Endothelial cell of umbilical vein (primary cell): ENCODE results near the gene FHIT. TPM values are rescaled to one million over a fixed set of nuclear protein-coding genes. Genes with fewer than 3 reads are reported as not detected.

ENCODE experiments used
- BruUV-seq: library from RNA; stranded (reverse); fragments of 400-500 nt; replicated peaks from 2 replicates; lab custom pipeline; 2021; lab: Mats Ljungman, UMichigan
- CTCF ChIA-PET: fragments of 300-600, 350-600 bp; sonication (Branson Sonifier 250); formaldehyde crosslinking; loops from one replicate; lab custom pipeline; 2021; ENCODE audit warnings: antibody characterized with exemption, inconsistent platforms; lab: Charles Lee
- POLR2A ChIA-PET: fragments of 300-600, 350-600 bp; sonication (Branson Sonifier 250); formaldehyde crosslinking; loops from one replicate; lab custom pipeline; 2021; ENCODE audit warnings: antibody characterized with exemption, inconsistent platforms; lab: Charles Lee
- DNase-seq: peaks from one replicate; pipeline ENCODE4 v3.0.0-alpha.2; 2011; ENCODE audit warnings: low read depth, low spot score
- FAIRE-seq: peaks from 2 replicates; lab custom pipeline; 2011; peaks lifted over from hg19 to GRCh38; lab: Jason Lieb, UNC
- H2AFZ ChIP-seq: 2 replicates; pipeline ENCODE4 v1.6.0; 2012; ENCODE audit warnings: low read depth, low read length, control low read depth, inconsistent platforms
- H3K27ac ChIP-seq: 2 replicates; pipeline ENCODE4 v1.5.1; 2011; ENCODE audit warnings: low read depth, mild to moderate bottlenecking, control low read depth, low read length, moderate library complexity; ENCODE audit not compliant: insufficient read depth
- H3K27me3 ChIP-seq, 2 experiments: 2 replicates each; pipeline versions ENCODE4 v1.6.0 to v1.6.1; 2011; ENCODE audit warnings: low read length in 2 of 2, mixed read lengths in 1 of 2; ENCODE audit not compliant: control insufficient read depth in 2 of 2, insufficient read depth in 2 of 2
- H3K36me3 ChIP-seq, 2 experiments: 2 replicates in 1 of 2; 3 replicates in 1 of 2; pipeline ENCODE4 v1.5.1; 2011; ENCODE audit warnings: low read length in 2 of 2, mild to moderate bottlenecking in 1 of 2, moderate library complexity in 1 of 2; ENCODE audit not compliant: control insufficient read depth in 2 of 2, insufficient read depth in 2 of 2; ENCODE audit errors: extremely low read depth in 1 of 2
- H3K4me1 ChIP-seq: 3 replicates; pipeline ENCODE4 v1.5.1; 2011; ENCODE audit warnings: mild to moderate bottlenecking, low read length; ENCODE audit not compliant: control insufficient read depth, insufficient read depth; ENCODE audit errors: extremely low read depth
- H3K4me2 ChIP-seq: 2 replicates; pipeline ENCODE4 v1.6.1; 2011; ENCODE audit warnings: low read length, control low read depth, mixed read lengths; ENCODE audit not compliant: insufficient read depth
- H3K4me3 ChIP-seq, 3 experiments: fragments of 200-600 bp in 1 of 3; sonication (generic), shearing (Covaris generic) in 1 of 3; replicated peaks in 1 of 3; 2 replicates each; pipeline ENCODE4 v1.5.1; 2011 to 2016; ENCODE audit warnings: control low read depth in 3 of 3, low read length in 3 of 3, mild to moderate bottlenecking in 2 of 3, inconsistent platforms in 1 of 3, low read depth in 1 of 3, moderate library complexity in 1 of 3; ENCODE audit not compliant: insufficient read depth in 1 of 3
- H3K79me2 ChIP-seq: 2 replicates; pipeline ENCODE4 v1.6.0; 2012; ENCODE audit warnings: low read length, inconsistent platforms; ENCODE audit not compliant: control insufficient read depth, insufficient read depth
- H3K9ac ChIP-seq: replicated peaks from 2 replicates; pipeline ENCODE3; 2011; ENCODE audit warnings: low read length, control low read depth; ENCODE audit not compliant: insufficient read depth; ENCODE audit errors: extremely low read depth
- H3K9me1 ChIP-seq: replicated peaks from 3 replicates; pipeline ENCODE4 v1.6.0; 2011; ENCODE audit warnings: mild to moderate bottlenecking, low read length; ENCODE audit not compliant: control insufficient read depth, insufficient read depth; ENCODE audit errors: extremely low read depth
- H3K9me3 ChIP-seq: replicated peaks from 2 replicates; pipeline ENCODE4 v1.5.1; 2012; ENCODE audit warnings: low read length, inconsistent platforms; ENCODE audit not compliant: control insufficient read depth, insufficient read depth
- H4K20me1 ChIP-seq: replicated peaks from 2 replicates; pipeline ENCODE3; 2011; ENCODE audit warnings: mild to moderate bottlenecking, low read length; ENCODE audit not compliant: control insufficient read depth, insufficient read depth; ENCODE audit errors: extremely low read depth
- CTCF ChIP-seq, 2 donors: IDR thresholded peaks; 1 replicate in 1 of 2; 2 replicates in 1 of 2; pipeline ENCODE4 v1.5.1; 2011; ENCODE audit warnings: low read length in 2 of 2, mild to moderate bottlenecking in 2 of 2, moderate library complexity in 2 of 2, control low read depth in 1 of 2, inconsistent platforms in 1 of 2, low read depth in 1 of 2; ENCODE audit not compliant: insufficient read depth in 1 of 2; ENCODE audit errors: extremely low read depth in 1 of 2
- EZH2 ChIP-seq: IDR thresholded peaks from 2 replicates; pipeline ENCODE4 v1.6.1; 2012; ENCODE audit warnings: borderline replicate concordance, low read depth, mild to moderate bottlenecking, moderate library complexity, low read length, inconsistent platforms; ENCODE audit not compliant: severe bottlenecking
- FOS ChIP-seq: IDR thresholded peaks from 2 replicates; pipeline ENCODE4 v1.6.1; 2011; ENCODE audit warnings: mild to moderate bottlenecking, low read length, moderate library complexity, borderline replicate concordance; ENCODE audit not compliant: insufficient read depth
- GATA2 ChIP-seq: IDR thresholded peaks from 2 replicates; pipeline ENCODE4 v1.7.0; 2011; ENCODE audit warnings: low read depth, mild to moderate bottlenecking, moderate library complexity, mixed read lengths, low read length; ENCODE audit not compliant: insufficient read length, insufficient read depth
- JUN ChIP-seq: IDR thresholded peaks from 2 replicates; pipeline ENCODE4 v1.6.1; 2011; ENCODE audit warnings: borderline replicate concordance, low read depth; ENCODE audit not compliant: insufficient read length, insufficient read depth
- MAX ChIP-seq: IDR thresholded peaks from 2 replicates; pipeline ENCODE4 v1.6.1; 2011; ENCODE audit not compliant: insufficient read depth, insufficient read length
- MYC ChIP-seq: IDR thresholded peaks from one replicate; pipeline ENCODE4 v1.6.1; 2011; ENCODE audit warnings: mild to moderate bottlenecking, low read depth, low read length
- POLR2A ChIP-seq: IDR thresholded peaks from 2 replicates; pipeline ENCODE4 v1.6.1; 2012; ENCODE audit warnings: low read depth, mild to moderate bottlenecking, control low read depth, low read length
- POLR2AphosphoS5 ChIP-seq: IDR thresholded peaks from 2 replicates; pipeline ENCODE4 v1.6.1; 2012; ENCODE audit warnings: low read depth, mild to moderate bottlenecking, control low read depth, low read length, moderate library complexity; ENCODE audit not compliant: insufficient read depth
- dilution Hi-C: fragments of 300-500 bp; cut with MboI; formaldehyde crosslinking; loops from one replicate; pipeline ENCODE4 v1.15.0; 2019; ENCODE audit warnings: low sequenced_read_pairs; ENCODE audit not compliant: extremely low pct_ligation_motif_present
- intact Hi-C: fragments of 100-400 bp; cut with micrococcal nuclease; formaldehyde crosslinking; loops from one replicate; pipeline ENCODE4 v1.10.0; 2022
- polyA plus RNA-seq, 4 experiments: library from polyadenylated mRNA; depleted of rRNA in 3 of 4; stranded (reverse) in 3 of 4; unstranded in 1 of 4; fragments of >200 nt; gene quantifications; 2 replicates each; pipeline versions ENCODE4 v1.2.1 to v1.2.3, GENCODE V29; 2011 to 2012; ENCODE audit warnings: missing spikeins in 1 of 4
- total RNA-seq: library from RNA; stranded (reverse); gene quantifications from 2 replicates; pipeline ENCODE4 v1.2.3, GENCODE V29; 2021

The FHIT gene
- total and polyA plus RNA-seq, 2 donors (not counting 3 experiments of a cell fraction or from before 2014, with no cell fraction given) = 0.47 to 2.2 TPM

DNA sequence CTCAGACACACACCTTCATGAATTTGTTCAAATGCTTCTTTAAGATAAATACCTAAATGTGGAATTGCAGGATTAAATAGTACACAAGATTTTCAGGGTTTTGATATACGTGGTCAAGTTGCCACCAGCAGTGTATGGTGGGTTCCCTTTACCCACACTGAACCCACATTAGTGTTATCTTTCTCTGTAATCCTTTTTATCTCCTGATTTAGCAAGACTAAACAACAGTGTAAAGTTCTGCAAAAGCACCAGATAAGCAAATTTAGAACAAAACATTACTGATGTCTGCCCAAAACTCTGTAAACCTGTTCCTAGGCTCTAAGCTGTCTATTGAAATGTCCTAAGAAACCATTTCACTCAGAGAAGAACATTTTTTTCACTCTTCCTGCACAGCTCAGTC is 352.9 kb downstream of the FHIT start:
- FAIRE-seq (no peak), DNase-seq (no peak)
- H3K27me3 ChIP-seq = no peaks in the 10 kb centered on the region
- no peak overlapping the region for H2AFZ ChIP-seq
- H4K20me1 ChIP-seq = no peaks in the 10 kb centered on the region
- no peak overlapping the region for H3K9ac ChIP-seq
- no peaks in the 10 kb centered on the region for H3K4me1 ChIP-seq
- H3K4me3 ChIP-seq = no peak overlapping the region
- H3K4me2 ChIP-seq = no peak overlapping the region
- ChIA-PET CTCF (no interaction called here), POLR2A (no interaction called here)
- no peaks in the 10 kb centered on the region for H3K36me3 ChIP-seq
- no peaks in the 10 kb centered on the region for H3K9me3 ChIP-seq
- intact Hi-C loops (no loop called here), dilution Hi-C loops (no loop called here)
- BruUV-seq = no TSS peak
- TF ChIP-seq CTCF (IDR thresholded peaks at IDR 0.05; ENCODE audit: extremely low read depth in 1 of 2, insufficient read depth in 1 of 2, low read depth in 1 of 2, low read length in 2 of 2) = no peak
- no peak for TF ChIP-seq GATA2
- no peak for TF ChIP-seq JUN
- TF ChIP-seq EZH2 = no peak
- TF ChIP-seq POLR2AphosphoS5 = no peak
- TF ChIP-seq POLR2A = no peak
- TF ChIP-seq FOS = no peak
- no peak for TF ChIP-seq MAX
- no peak for TF ChIP-seq MYC
- no peak overlapping the region for H3K27ac ChIP-seq
- no peaks in the 10 kb centered on the region for H3K9me1 ChIP-seq
- H3K79me2 ChIP-seq = no peaks in the 10 kb centered on the region
